Measurements from ENCODE around the gene CCP110.

The CCP110 gene, protein sequence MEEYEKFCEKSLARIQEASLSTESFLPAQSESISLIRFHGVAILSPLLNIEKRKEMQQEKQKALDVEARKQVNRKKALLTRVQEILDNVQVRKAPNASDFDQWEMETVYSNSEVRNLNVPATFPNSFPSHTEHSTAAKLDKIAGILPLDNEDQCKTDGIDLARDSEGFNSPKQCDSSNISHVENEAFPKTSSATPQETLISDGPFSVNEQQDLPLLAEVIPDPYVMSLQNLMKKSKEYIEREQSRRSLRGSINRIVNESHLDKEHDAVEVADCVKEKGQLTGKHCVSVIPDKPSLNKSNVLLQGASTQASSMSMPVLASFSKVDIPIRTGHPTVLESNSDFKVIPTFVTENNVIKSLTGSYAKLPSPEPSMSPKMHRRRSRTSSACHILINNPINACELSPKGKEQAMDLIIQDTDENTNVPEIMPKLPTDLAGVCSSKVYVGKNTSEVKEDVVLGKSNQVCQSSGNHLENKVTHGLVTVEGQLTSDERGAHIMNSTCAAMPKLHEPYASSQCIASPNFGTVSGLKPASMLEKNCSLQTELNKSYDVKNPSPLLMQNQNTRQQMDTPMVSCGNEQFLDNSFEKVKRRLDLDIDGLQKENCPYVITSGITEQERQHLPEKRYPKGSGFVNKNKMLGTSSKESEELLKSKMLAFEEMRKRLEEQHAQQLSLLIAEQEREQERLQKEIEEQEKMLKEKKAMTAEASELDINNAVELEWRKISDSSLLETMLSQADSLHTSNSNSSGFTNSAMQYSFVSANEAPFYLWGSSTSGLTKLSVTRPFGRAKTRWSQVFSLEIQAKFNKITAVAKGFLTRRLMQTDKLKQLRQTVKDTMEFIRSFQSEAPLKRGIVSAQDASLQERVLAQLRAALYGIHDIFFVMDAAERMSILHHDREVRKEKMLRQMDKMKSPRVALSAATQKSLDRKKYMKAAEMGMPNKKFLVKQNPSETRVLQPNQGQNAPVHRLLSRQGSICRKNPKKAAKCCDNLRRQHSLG

DNA sequence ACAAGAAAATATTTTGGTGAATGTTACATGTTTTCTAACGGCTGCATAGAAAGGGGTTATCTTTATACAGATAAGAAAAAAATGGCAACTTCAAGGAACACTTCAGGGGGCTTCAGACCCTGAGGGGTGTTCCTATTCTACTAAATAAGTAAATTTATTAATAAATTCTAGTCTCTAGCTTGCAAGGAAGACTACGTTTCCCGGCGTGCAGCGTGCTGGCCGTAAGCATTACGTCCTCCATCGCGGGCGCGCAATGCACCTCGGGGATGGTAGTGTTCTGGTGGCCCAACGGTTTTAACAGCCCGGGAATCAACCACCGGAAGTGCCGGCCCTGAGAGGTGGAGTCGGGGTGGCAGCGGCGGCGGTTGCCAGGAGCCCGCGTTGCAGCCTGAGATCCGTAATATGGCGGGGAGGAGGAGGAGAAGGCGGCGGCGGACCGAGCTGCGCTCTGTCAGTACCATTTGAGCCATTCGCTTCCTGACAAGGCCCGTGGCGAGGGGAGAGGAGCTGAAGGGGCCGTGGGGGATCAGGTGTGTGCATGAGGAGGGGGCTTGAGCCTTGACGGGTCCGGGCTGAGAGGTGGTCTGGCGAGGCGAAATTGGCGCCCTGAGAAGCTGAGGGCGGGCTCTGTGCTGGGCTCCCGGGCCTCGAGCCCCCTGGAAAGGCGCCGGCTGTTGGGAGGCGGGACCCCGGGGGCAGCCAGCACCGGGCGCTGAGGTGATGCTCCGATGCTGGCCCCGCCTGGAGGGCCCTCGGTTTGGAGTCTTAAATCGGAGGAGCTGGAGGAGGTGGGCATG, at the start of gene CCP110:
CCP110 (plus strand) TSS at position 384 of the 797 bp plus-strand sequence. CDS start 3,940 bp downstream, outside the sequence.
- DNase-seq, result peak; percentile 97

DNA sequence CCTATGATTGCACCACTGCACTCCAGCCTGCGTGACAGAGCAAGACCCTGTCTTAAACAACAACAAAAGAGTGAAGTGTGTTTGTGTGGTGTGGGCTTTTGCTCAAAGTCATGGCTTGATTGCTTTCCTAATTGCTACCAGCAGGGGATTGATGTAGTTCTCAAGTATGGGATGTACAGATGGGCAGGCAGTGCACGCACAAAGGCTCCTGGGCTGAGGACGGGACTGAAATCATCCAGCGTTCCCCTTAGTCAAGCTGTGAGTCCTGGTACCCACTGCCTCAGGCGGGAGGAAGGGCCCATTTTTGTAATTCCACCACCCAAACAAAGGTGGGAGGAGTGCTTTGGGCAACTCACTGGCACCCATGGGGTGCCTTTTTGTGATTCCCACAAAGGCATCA, 49.1 kb upstream of the CCP110 start:
- no peak for DNase-seq

DNA sequence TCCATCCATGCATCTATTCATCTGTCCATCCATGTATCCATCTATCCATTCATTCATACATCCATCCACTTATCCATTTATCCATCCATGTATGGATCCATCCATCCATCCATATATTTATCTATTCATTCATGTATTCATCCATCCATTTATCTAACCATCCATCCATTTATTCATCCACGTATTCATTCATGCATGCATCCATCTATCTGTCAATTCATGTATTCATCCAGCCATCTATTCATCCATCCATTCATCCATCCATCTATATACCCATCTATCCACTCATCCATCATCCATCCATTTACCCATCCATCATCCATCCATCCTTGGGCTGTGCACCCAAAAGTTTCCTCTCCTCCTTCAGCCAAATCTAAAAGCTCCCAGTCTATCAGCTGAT, 45.2 kb upstream of the CCP110 start:
- DNase-seq, result no peak

DNA sequence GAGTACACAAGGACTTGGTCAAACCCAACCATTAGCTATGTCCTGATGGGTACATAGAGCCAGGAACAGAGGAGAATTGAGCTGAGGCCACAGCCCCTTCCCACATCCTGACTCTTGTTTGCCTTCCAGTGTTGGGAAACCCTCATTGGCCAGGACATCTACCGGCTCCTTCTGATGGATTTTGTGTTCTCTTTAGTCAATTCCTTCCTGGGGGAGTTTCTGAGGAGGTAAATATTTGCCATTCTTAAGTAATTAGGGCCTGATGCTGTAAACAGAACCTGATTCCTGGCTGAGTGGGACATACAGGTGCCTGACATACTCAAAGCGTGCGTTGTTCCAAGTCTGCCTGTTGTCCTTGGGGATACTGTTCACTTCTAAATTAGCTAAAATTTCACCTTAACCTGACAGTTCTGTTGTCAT, 44.4 kb upstream of the CCP110 start:
- no peak for DNase-seq

DNA sequence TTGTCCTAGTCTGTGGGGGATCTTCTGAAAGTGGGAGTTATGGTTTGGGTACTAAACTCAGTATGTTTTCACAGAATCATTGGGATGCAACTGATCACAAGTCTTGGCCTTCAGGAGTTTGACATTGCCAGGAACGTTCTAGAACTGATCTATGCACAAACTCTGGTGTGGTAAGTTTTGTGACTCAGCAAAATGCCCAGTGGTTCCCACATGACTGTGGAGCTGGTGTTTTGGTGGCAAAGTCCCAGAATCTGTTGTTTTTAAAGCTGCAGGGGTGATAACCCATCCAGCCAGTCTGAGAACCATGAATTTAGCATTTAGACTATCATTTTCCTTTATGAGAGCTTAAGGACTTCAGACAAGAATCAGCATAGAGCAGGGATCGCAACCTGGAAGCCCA, 42.4 kb upstream of the CCP110 start:
- no peak for DNase-seq

DNA sequence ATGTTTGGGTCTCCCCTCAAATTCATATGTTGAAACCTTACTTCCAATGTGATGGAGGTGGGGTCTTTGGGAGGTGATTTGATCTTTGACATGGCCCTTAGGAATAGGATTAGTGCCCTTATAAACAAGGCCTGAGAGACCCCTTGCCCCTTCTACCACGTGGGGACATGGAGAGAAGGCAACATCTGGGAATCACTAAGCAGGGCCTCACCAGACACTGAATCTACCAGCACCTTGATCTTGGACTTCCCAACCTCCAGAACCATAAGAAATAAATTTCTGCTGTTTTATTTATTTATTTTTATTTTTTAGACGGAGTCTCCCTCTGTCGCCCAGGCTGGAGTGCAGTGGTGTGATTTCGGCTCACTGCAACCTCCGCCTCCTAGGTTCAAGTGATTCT, 42.0 kb upstream of the CCP110 start:
- DNase-seq, result no peak

DNA sequence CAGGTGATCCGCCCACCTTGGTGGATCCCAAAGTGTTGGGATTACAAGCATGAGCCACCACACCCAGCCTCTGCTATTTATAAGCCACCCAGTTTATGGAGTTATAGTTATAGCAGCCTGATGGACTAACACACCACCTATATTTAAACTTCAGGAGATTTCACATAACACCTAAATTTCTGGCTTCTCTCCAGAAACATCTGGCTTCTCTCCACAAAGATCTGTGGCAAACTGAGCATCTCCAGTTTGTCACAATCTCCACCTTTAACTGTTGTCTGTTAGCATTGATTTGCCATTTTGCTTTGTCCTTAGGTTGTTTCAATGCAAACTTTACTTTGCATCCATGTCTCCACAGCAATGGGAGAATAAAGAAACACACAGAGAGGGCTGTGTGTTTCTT, 41.5 kb upstream of the CCP110 start:
- DNase-seq, result no peak

DNA sequence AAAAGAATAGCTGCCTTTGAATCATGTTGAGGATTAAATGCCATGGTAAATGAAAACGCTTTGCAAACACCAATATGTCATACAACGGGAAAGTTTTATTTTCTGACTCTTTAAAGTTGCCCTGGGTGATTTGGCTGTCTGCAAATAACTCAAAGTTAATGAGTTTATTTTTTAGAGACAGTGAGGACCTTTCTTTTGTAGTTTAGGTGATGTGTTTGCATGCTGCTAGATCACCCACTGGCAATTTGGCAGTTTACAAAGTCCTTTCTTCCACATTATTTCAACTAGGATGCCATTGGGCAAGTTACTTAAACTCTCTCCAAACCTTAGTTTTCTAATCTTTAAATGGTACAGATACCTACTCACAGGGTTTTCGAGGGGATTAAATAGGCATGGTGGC, 39.6 kb upstream of the CCP110 start:
- DNase-seq, result no peak

DNA sequence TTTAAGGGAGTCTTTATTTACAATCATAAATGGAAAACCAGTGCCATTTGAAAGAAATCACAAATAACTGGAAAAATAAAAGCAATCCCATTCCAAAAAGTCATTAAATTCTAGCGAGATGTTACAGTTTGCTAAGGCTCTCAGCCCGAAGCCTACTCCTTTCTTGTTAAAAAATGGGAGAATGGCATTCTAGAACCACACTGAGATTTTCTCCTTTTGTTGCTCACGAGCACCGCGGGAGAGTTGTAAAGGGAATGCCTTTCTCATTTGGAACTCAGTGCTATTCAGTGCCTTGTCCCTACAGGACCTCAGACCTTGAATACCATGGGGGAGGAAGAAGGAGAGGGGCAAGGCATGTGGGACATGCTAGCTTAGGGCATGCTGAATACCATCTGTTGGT, 38.1 kb upstream of the CCP110 start:
- no peak for DNase-seq

DNA sequence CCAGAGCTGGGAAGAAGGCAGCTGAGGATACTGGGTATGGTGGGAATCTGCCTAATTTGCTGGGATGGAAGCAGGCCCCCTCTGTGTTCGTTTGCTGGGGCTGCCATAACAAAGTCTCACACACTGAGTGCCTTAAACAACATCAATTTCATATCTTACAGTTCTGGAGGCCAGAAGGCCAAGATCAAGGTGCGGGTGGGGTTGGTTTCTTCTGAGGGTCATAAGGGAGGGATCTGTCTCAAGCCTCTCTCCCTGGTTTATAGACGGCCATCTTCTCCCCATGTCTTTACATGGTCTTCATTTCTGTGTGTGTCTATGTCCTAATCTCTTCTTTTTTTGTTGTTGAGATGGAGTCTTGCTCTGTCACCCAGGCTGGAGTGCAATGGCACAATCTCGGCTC, 37.7 kb upstream of the CCP110 start:
- no peak for DNase-seq

DNA sequence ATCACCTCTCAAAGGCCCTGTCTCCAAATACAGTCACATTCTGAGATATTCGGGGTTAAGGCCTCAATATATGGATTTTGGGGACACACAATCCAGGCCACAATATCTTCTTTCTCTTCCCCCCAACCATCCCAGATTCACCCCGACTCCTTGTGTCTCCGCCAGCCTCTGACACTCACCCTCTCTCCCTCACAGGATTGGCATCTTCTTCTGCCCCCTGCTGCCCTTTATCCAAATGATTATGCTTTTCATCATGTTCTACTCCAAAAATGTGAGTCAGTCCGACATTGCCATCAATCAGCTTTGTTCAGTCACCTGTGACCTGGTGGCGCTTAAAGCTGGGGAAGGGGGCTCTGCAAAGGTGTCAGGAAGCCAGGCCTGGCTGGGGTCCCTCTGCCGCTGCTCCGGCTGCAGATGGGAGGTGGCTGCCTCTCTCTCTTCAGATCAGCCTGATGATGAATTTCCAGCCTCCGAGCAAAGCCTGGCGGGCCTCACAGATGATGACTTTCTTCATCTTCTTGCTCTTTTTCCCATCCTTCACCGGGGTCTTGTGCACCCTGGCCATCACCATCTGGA, 36.9 kb upstream of the CCP110 start:
- DNase-seq, result no peak

DNA sequence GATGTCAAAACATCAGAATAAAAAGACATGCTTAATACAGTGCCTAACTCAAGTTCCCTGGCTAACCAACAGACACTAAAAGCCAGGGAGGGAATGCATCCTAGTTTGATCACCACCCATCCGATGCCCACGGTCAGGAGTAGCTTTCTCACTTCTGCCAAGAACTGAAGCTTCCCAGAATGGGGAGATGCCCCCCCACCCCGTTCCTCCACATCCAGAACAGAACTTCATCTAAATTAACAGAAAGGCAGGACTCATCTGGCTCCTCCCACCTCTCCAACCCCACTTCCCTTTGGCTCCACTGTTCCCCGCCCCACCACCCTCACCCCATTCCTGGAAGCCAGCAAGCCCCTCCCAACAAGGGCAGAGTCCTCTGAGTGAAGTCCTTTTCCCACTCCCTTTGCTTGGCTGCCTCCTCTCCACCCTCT, 35.5 kb upstream of the CCP110 start:
- DNase-seq, result no peak

DNA sequence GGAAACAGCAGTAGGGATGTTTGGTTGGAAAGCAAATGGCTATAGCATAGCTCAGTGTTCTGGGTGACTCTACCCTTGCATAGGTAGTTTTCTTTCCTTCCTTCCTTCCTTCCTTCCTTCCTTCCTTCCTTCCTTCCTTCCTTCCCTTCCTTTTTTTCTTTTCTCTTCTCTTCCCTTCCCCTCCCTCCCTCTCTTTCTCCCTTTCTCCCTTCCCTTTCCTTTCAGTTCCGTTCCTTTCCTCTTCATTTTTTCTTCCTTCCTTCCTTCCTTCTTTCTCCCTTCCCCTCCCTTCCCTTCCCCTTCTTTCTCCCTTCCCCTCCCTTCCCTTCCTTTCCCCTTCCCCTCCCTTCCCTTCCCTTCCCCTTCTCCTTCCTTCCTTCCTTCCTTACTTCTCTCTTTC, 33.1 kb upstream of the CCP110 start:
- no peak for DNase-seq

DNA sequence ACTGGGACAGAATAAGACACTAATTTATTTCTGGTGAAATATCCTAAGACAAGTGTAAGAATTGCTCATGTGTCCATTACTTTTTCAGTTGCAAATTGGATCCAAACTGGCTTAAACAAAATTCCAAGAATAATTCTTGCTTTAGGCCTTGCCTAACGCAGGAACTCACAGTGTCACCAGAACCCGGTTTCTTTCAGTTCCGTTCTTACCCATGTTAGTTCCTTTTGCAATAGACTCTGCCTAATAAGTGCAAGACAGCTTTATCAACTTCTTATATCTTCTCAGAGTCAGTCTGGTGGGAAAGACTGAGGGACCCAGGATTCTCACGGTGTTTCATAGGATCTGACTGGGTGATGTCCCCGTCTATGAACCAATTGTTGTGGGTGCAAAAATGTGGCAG, 26.6 kb upstream of the CCP110 start:
- no peak for DNase-seq

DNA sequence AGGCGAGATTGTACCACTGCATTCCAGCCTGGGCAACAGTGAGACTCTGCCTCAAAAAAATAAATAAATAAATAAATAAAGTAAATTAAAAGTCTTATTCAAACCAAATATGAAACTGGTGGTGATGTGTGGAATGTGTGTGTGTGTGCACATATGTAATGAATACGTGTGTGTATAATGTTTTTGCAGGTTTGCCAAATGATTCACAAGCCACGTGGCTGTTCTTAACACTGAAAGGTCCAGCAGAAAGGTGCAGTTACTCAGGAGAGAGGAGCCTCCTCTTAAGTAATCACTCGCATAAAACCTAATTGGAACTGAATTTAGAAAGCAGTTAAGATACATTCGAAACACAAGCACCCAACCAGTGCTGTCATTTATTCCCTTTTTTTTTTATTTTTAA, 24.7 kb upstream of the CCP110 start:
- no peak for DNase-seq

DNA sequence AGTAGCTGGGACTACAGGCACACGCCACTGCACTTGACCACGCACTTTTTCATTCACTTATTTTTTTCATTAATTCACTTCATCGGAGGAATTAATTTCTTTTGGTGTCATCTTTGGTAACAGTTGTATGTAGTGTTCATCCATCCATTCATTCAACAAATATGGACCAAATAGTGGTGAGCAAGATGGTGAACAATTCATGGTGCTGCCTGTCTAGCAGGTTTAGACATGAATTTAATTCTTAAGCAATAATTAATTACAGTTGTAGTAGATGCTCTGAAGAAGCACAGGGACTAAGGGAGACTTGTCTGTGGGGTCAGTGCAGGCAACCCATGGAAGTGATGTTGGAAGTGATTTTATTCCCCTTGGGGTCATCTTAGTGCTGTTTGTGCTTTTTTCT, 24.3 kb upstream of the CCP110 start:
- no peak for DNase-seq

DNA sequence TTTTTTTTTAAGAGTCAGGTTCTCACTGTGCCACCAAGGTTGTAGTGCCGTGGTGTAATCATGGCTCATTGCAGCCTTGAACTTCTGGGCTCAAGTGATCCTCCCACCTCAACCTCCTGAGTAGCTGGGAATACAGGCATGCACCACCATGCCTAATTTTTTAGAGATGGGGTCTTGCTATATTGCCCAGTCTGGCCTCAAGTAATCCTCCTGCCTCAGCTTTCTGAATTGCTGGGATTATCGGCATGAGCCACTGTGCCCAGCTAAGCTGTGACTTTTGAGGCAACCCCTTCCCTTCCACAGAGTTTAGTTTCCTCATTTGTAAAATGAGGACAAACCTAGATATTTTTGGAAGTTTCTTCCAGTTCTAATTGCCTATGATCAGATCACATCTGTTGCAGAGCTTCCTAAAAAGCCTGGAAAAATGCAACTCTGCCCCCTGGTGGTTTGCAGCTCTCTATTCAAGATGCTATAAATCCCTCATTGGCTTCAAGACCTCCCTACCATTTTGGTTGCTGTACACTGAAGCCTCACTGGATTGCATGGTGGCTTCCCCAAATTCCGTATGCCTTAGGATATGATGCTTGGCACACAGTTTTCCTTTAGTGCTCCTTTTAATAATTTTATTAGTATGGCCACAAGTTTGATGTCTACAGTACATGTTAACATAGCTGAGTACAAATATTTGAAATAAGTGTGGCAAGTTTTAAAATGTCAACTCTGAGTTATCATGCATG, 21.2 kb upstream of the CCP110 start:
- DNase-seq, result peak; percentile 63

DNA sequence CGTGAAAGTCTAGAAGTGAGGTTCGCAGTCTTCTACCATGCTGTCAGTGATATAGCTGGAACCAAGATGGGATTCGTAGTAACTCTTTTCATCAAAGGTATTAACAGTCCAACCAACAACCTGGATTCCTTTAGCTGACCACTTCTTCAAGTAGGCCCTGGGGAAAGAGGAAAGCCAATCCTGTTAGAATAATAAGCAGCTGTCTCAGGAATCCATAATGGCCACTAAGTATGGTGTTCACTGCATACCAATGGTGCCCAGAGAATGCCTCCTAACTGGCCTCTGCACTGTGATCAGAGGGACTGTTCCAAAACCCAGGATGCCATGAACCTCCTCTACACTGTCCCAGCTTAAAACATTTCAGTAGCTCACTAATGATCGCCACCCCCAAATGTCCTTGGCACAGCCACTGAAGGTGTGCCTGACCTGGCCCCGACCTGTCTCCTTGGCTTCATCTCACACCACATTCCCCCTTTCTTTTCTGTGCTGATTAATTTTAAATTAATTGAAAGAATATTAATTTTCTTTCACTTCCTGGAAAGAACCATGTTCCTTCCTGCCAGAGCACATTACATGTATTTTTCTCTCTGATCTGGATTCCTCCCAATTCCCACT, 20.2 kb upstream of the CCP110 start:
- no peak for DNase-seq

DNA sequence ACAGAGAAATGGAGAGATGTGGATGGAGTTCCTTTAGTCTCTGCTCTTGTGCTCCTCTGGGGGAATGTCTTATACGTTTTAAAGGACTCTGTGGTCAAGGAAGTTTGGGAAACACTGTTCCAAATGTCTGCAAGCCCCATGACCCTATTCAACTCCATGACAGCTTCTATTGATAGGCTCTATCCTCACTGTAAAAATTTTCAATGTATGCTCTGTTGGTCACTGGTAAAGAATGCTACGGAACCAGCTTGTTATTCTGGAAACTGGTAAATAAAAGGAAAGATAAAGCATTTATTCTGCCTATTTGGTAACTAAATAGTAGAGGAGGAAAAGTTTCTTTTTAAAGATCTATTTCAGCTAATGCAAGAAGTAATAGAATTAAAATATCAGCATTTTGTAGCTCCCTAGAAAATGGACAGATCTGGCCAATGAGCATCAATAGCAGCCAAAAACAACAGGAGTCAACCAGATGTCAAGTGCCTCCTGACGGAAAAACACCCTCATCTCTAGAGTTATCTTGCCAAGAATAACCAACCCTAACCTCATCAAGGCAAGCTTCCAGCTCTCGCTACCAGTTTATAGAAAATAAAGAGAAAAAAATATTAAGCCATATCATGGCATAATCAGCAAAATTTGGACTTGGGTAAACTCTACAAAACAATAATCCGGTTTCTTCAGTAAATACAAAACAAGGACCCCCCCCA, 18.0 kb upstream of the CCP110 start:
- DNase-seq, result no peak

DNA sequence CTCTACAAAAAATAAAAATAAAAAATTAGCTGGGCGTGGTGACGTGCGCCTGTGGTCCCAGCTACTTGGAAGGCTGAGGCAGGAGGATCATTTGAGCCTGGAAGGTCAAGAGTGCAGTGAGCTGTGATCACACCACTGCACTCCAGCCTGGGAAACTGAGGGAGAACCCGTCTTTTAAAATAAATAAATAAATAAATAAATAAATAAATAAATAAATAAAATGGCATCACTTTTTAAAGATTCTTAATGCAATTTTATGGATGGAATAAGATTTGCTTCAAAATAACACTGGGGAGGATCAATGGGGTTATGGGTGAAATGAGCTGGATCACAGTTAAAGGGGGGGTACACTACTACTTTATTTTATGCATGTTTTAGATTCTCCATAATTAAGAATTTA, 16.8 kb upstream of the CCP110 start:
- DNase-seq, result no peak

DNA sequence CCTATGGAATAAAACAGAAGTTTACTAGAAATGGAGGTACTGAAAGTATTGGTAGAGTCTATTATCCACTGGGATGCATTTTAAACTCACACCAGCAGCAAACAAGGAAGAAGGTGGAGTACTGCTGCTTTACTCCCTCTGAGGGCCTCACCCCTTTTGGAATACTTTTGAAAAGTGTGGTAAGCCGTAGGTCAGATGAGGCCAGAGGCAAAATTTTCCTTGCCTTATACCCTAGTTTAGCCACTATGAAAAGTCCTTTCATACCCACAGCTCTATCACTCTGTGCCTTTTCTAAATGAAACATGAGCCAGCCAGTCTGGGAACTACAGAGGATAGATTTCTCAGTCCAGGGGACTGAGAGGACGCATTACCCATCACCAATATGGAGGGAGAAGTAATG, 15.9 kb upstream of the CCP110 start:
- DNase-seq, result no peak

Data from left hindlimb (tissue), 1 donor.